Memory B cell (primary cell): Measurements from ENCODE around the gene GIN1.
"Not testable (repeated sequence)": the region's sequence is repeated elsewhere in the genome, so short reads cannot be mapped to it uniquely, and the experiment has no call there.

Source experiments
- ATAC-seq: fragments of 150-1000 bp; cut with Tn5 transposase; 2 replicates; pipeline ENCODE4 v1.10.0; 2021; ENCODE audit warnings: low read depth, mild to moderate bottlenecking, moderate library complexity
- DNase-seq, 2 donors: peaks; one replicate each; pipeline ENCODE4 v3.0.0; 2022; ENCODE audit warnings: low spot score in 2 of 2
- H3K27ac Mint-ChIP-seq: one replicate; pipeline ENCODE4 v1.8.0; 2022; ENCODE audit warnings: mild to moderate bottlenecking, moderate library complexity, mixed read lengths
- H3K27me3 Mint-ChIP-seq: one replicate; pipeline ENCODE4 v1.8.0; 2022; ENCODE audit warnings: mixed read lengths
- H3K36me3 Mint-ChIP-seq: one replicate; pipeline ENCODE4 v1.8.0; 2022; ENCODE audit warnings: mild to moderate bottlenecking, mixed read lengths
- H3K4me1 Mint-ChIP-seq: one replicate; pipeline ENCODE4 v1.8.0; 2022; ENCODE audit warnings: mixed read lengths
- H3K4me3 Mint-ChIP-seq: one replicate; pipeline ENCODE4 v1.8.0; 2022; ENCODE audit warnings: mild to moderate bottlenecking, moderate library complexity, mixed read lengths
- H3K9me3 Mint-ChIP-seq: one replicate; pipeline ENCODE4 v1.8.0; 2022; ENCODE audit warnings: mixed read lengths

GIN1 gene

GRCh38 chr5:103094737-103095136 lies 25.2 kb downstream of the GIN1 start:
- H3K27ac Mint-ChIP-seq = no peak overlapping the region
- no peak overlapping the region for H3K4me3 Mint-ChIP-seq
- DNase-seq (no peak), ATAC-seq (no peak)
- H3K27me3 Mint-ChIP-seq = no peaks in the 10 kb centered on the region
- H3K4me1 Mint-ChIP-seq = no peaks in the 10 kb centered on the region
- H3K36me3 Mint-ChIP-seq = peaks cover 27% of the 10 kb centered on the region
- no peaks in the 10 kb centered on the region for H3K9me3 Mint-ChIP-seq

- Mint-ChIP-seq H3K36me3 (peaks cover 32% of the 10 kb centered on the region), H3K27me3 (no peaks in the 10 kb centered on the region), H3K4me1 (no peaks in the 10 kb centered on the region), H3K9me3 (no peaks in the 10 kb centered on the region), H3K27ac (no peak overlapping the region), H3K4me3 (no peak overlapping the region)
- ATAC-seq = no peak
- no peak for DNase-seq
Measured at GRCh38 chr5:103093727-103094126, 26.2 kb downstream of the GIN1 start.

- no peak for DNase-seq
- no peak overlapping the region for H3K4me3 Mint-ChIP-seq
- no peak for ATAC-seq
- no peaks in the 10 kb centered on the region for H3K4me1 Mint-ChIP-seq
- no peak overlapping the region for H3K27ac Mint-ChIP-seq
- peaks cover 38% of the 10 kb centered on the region for H3K36me3 Mint-ChIP-seq
- H3K27me3 Mint-ChIP-seq = no peaks in the 10 kb centered on the region
- H3K9me3 Mint-ChIP-seq = no peaks in the 10 kb centered on the region
Measured at GRCh38 chr5:103092676-103093075, 27.3 kb downstream of the GIN1 start.

GRCh38 chr5:103090791-103091190 lies 29.1 kb downstream of the GIN1 start:
- no peaks in the 10 kb centered on the region for H3K27me3 Mint-ChIP-seq
- no peak for ATAC-seq
- H3K9me3 Mint-ChIP-seq = peaks cover 6% of the 10 kb centered on the region
- H3K36me3 Mint-ChIP-seq = peaks cover 43% of the 10 kb centered on the region
- H3K4me3 Mint-ChIP-seq = no peak overlapping the region
- no peaks in the 10 kb centered on the region for H3K4me1 Mint-ChIP-seq
- H3K27ac Mint-ChIP-seq = no peak overlapping the region
- DNase-seq = no peak

GRCh38 chr5:103089272-103089671 lies 30.7 kb downstream of the GIN1 start:
- no peak for DNase-seq
- no peaks in the 10 kb centered on the region for H3K4me1 Mint-ChIP-seq
- no peak for ATAC-seq
- no peak overlapping the region for H3K27ac Mint-ChIP-seq
- H3K36me3 Mint-ChIP-seq = peaks cover 47% of the 10 kb centered on the region
- peaks cover 10% of the 10 kb centered on the region for H3K9me3 Mint-ChIP-seq
- no peak overlapping the region for H3K4me3 Mint-ChIP-seq
- H3K27me3 Mint-ChIP-seq = no peaks in the 10 kb centered on the region

- DNase-seq (no peak), ATAC-seq (no peak)
- Mint-ChIP-seq H3K9me3 (peaks cover 28% of the 10 kb centered on the region), H3K27me3 (no peaks in the 10 kb centered on the region), H3K36me3 (peaks cover 42% of the 10 kb centered on the region), H3K27ac (no peak overlapping the region), H3K4me3 (no peak overlapping the region), H3K4me1 (no peaks in the 10 kb centered on the region)
Measured at GRCh38 chr5:103086547-103086946, 33.4 kb downstream of the GIN1 start.

- Mint-ChIP-seq H3K9me3 (peaks cover 42% of the 10 kb centered on the region), H3K27ac (no peak overlapping the region), H3K36me3 (peaks cover 10% of the 10 kb centered on the region), H3K4me3 (no peak overlapping the region), H3K4me1 (no peaks in the 10 kb centered on the region), H3K27me3 (no peaks in the 10 kb centered on the region)
- DNase-seq = no peak
- no peak for ATAC-seq
Measured at GRCh38 chr5:103079796-103080195, 40.1 kb downstream of the GIN1 start.

- ATAC-seq (no peak), DNase-seq (no peak)
- Mint-ChIP-seq H3K27ac (no peak overlapping the region), H3K36me3 (peaks cover 5% of the 10 kb centered on the region), H3K9me3 (peaks cover 28% of the 10 kb centered on the region), H3K4me1 (no peaks in the 10 kb centered on the region), H3K4me3 (no peak overlapping the region), H3K27me3 (no peaks in the 10 kb centered on the region)
Measured at GRCh38 chr5:103075442-103075841, 44.5 kb downstream of the GIN1 start.

GRCh38 chr5:103073500-103073899 lies 46.4 kb downstream of the GIN1 start:
- not testable (repeated sequence) for H3K4me3 Mint-ChIP-seq, H3K27ac Mint-ChIP-seq, H3K4me1 Mint-ChIP-seq, DNase-seq, H3K27me3 Mint-ChIP-seq, H3K36me3 Mint-ChIP-seq, ATAC-seq
- H3K9me3 Mint-ChIP-seq = peaks cover 23% of the 10 kb centered on the region

- Mint-ChIP-seq H3K9me3 (no peaks in the 10 kb centered on the region), H3K36me3 (no peaks in the 10 kb centered on the region), H3K4me3 (no peak overlapping the region), H3K27me3 (peaks cover 4% of the 10 kb centered on the region), H3K4me1 (no peaks in the 10 kb centered on the region), H3K27ac (no peak overlapping the region)
- DNase-seq (no peak), ATAC-seq (no peak)
Measured at GRCh38 chr5:103066326-103066725, 53.6 kb downstream of the GIN1 start.

- Mint-ChIP-seq H3K36me3 (no peaks in the 10 kb centered on the region), H3K27me3 (peaks cover 5% of the 10 kb centered on the region), H3K27ac (no peak overlapping the region), H3K9me3 (no peaks in the 10 kb centered on the region), H3K4me1 (no peaks in the 10 kb centered on the region), H3K4me3 (no peak overlapping the region)
- no peak for DNase-seq
- no peak for ATAC-seq
Measured at GRCh38 chr5:103060424-103060954, 59.4 kb downstream of the GIN1 start.

GRCh38 chr5:103059525-103059924 lies 60.4 kb downstream of the GIN1 start:
- H3K36me3 Mint-ChIP-seq = no peaks in the 10 kb centered on the region
- ATAC-seq = no peak
- no peak overlapping the region for H3K27ac Mint-ChIP-seq
- H3K9me3 Mint-ChIP-seq = no peaks in the 10 kb centered on the region
- no peak for DNase-seq
- peaks cover 5% of the 10 kb centered on the region for H3K27me3 Mint-ChIP-seq
- H3K4me3 Mint-ChIP-seq = no peak overlapping the region
- H3K4me1 Mint-ChIP-seq = no peaks in the 10 kb centered on the region

GRCh38 chr5:103057208-103058130 lies 62.5 kb downstream of the GIN1 start:
- H3K27me3 Mint-ChIP-seq = peaks cover 3% of the 10 kb centered on the region
- no peak for DNase-seq

GRCh38 chr5:103046706-103047105 lies 73.2 kb downstream of the GIN1 start:
- H3K9me3 Mint-ChIP-seq, H3K4me3 Mint-ChIP-seq, H3K36me3 Mint-ChIP-seq, ATAC-seq, DNase-seq, H3K27me3 Mint-ChIP-seq, H3K27ac Mint-ChIP-seq, H3K4me1 Mint-ChIP-seq: not testable (repeated sequence)

More at GRCh38 chr5:103057208-103058130, 62.5 kb downstream of the GIN1 start:
- Mint-ChIP-seq H3K27ac (no peak overlapping the region), H3K4me3 (no peak overlapping the region), H3K36me3 (no peaks in the 10 kb centered on the region), H3K9me3 (no peaks in the 10 kb centered on the region), H3K4me1 (no peaks in the 10 kb centered on the region)
- ATAC-seq = no peak
